Bronchial epithelial cell (primary cell): ENCODE measurements around the gene PCTP. TPM values are rescaled to one million over a fixed set of nuclear protein-coding genes. Genes with fewer than 3 reads are reported as not detected.

Experiments
- DNase-seq: peaks from one replicate; pipeline ENCODE4 v3.0.0-alpha.2; 2010; ENCODE audit warnings: low read depth
- FAIRE-seq: peaks from 2 replicates; lab custom pipeline; 2011; peaks lifted over from hg19 to GRCh38; lab: Jason Lieb, UNC
- H3K27me3 ChIP-seq: 2 replicates; pipeline ENCODE4 v1.5.1; 2011; ENCODE audit warnings: low read length; ENCODE audit not compliant: control insufficient read depth, insufficient read depth
- H3K36me3 ChIP-seq: 2 replicates; pipeline ENCODE4 v1.5.1; 2011; ENCODE audit warnings: low read length; ENCODE audit not compliant: control insufficient read depth, insufficient read depth
- H3K4me3 ChIP-seq: 2 replicates; pipeline ENCODE4 v1.5.1; 2011; ENCODE audit warnings: mild to moderate bottlenecking, low read depth, low read length, control low read depth
- CTCF ChIP-seq: IDR thresholded peaks from 2 replicates; pipeline ENCODE4 v1.5.1; 2011; ENCODE audit warnings: mild to moderate bottlenecking, moderate library complexity, low read length, control low read depth, inconsistent platforms; ENCODE audit not compliant: insufficient read depth, severe bottlenecking
- total RNA-seq: library from RNA; depleted of rRNA; stranded (reverse); fragments of >200 nt; gene quantifications from 2 replicates; pipeline ENCODE4 v1.2.1, GENCODE V29; 2014

PCTP gene
- 8.4 and 13.6 TPM in 2 replicates for total RNA-seq

- DNase-seq (peak; percentile 75), FAIRE-seq (no peak)
- peak within 1 kb of the TSS; percentile 69 for H3K4me3 ChIP-seq
- TF ChIP-seq CTCF = peak; percentile 58
- no peaks in the 10 kb centered on the region for H3K36me3 ChIP-seq
- H3K27me3 ChIP-seq = no peaks in the 10 kb centered on the region
Observed at GRCh38 chr17:55750750-55751657, at the start of gene PCTP. Gene PCTP, plus strand, starts transcription at chr17:55751051. Its CDS starts 53 bp downstream, at chr17:55751104.

- H3K4me3 ChIP-seq = no peak overlapping the region
- H3K36me3 ChIP-seq = no peaks in the 10 kb centered on the region
- H3K27me3 ChIP-seq = peaks cover 5% of the 10 kb centered on the region
- TF ChIP-seq CTCF = no peak
- no peak for FAIRE-seq
- no peak for DNase-seq
Observed at GRCh38 chr17:55702150-55702549, 48.7 kb upstream of the PCTP start.

GRCh38 chr17:55704401-55704800, 46.5 kb upstream of the PCTP start:
- H3K36me3 ChIP-seq = no peaks in the 10 kb centered on the region
- peaks cover 3% of the 10 kb centered on the region for H3K27me3 ChIP-seq
- no peak for TF ChIP-seq CTCF
- DNase-seq = peak; percentile 77
- H3K4me3 ChIP-seq = no peak overlapping the region
- no peak for FAIRE-seq

GRCh38 chr17:55705847-55706246, 45.0 kb upstream of the PCTP start:
- H3K27me3 ChIP-seq = no peaks in the 10 kb centered on the region
- H3K4me3 ChIP-seq = no peak overlapping the region
- DNase-seq = peak; percentile 88
- no peak for FAIRE-seq
- H3K36me3 ChIP-seq = no peaks in the 10 kb centered on the region
- TF ChIP-seq CTCF = no peak

GRCh38 chr17:55706808-55707773, 43.8 kb upstream of the PCTP start:
- FAIRE-seq (no peak), DNase-seq (no peak)
- H3K27me3 ChIP-seq = no peaks in the 10 kb centered on the region
- H3K36me3 ChIP-seq = no peaks in the 10 kb centered on the region
- no peak for TF ChIP-seq CTCF
- H3K4me3 ChIP-seq = no peak overlapping the region
